NK-92 (cell line): ENCODE data around the gene ZDHHC7.
A peak's percentile ranks its signal among the peaks of the same experiment; 100 is the strongest.
"Not testable (repeated sequence)": the region's sequence is repeated elsewhere in the genome, so short reads cannot be mapped to it uniquely, and the experiment has no call there.

Experiments
- DNase-seq: peaks from one replicate; lab custom pipeline; 2025; ENCODE audit not compliant: unreplicated experiment; lab: John Stamatoyannopoulos, UW

The ZDHHC7 gene

DNA sequence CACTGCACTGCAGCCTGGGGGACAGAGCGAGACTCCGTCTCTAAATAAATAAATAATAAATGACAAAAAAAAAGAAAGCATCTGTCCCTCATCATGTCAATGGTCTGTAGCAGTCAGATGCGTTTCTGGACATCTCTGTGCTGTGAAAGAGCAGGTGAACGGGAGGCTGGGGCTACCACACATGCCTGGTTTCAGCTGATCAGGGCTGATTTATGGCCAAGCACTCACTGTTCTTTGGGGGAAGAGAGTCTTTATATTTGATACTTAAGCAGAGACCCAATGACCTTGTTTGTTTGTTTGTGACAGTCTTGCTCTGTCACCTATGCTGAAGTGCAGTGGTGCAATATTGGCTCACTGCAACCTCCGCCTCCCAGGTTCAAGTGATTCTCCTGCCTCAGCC lies 33.7 kb upstream of the ZDHHC7 start:
- no peak for DNase-seq

DNA sequence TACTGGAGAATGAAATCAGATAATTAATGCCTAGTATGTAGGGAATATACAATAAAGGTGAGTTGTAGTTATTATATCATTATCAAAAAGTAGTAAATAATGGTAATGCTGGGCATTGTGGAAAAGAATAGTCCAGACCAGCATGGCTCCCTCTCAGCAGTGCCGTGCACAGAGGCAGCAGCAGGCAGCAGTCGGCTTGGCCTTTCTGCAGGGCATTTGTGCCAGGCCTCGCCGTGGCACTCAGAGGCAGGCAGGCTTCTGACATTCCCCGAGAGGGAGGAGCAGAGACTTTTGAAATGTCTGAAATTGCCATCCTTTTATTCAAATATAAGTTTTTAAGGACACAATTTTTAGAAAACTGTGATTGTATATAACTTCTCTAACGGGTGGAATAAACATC lies 31.3 kb upstream of the ZDHHC7 start:
- no peak for DNase-seq

DNA sequence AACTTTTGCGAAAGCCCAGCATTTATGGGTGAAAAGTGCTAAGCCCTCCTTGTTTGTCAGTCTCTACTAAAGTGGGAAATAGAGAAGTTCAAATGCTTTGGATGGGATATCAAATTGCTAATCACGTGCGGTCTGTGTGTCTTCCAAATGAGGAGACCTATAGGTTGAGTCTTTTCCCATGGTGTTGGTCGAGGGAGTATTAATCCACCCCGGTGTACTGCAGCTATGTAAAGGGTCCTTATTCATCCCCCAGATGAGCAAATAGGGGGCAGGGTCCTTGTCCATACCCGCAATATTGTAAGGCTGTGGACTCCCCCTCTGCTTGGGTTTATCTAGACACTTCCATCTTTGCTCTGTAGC lies 30.8 kb upstream of the ZDHHC7 start:
- no peak for DNase-seq

DNA sequence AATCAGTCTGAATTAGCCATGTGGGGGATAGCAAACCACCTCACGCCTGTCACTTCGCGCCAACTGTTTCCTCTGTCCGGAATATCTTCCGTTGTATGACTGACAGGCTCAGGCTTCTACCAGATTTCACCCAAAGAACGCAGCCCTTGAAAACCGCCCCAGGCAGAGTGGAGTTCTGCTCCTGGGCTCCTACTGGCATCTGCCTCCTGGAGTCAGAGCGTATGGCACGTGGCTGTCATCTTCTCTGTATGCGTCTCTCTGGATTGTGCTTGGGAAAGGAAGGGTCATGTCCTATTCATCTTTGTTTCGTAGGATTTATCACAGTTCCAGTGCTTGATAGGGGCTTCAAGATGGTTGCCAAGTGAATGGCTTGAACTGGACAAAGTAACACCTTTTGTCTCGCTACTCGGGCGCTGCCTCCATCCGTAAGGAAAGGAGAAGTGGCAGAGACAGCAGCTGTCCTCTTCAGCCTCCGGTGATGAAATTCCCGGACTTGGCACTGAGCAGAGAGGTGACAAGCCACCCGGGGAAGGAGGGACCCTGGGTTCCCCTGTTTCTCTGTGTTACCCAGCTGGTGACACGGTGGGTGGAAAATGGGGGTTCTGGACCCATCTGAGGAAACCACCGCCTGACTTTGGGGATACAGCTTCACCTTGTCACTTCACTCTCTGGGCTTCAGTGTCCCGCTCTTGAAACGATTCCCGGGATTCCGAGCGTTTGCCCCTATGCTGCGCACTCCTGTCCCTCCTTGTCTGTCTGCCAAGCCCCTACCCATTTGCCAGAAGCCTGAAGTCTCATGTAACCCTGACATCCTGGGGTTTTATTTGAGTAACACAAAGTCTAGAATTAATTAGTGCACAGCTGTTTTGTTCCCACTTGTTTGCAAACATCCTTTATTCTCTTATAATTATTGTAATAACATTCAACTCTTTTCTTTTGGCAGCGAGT lies 30.2 kb upstream of the ZDHHC7 start:
- no peak for DNase-seq

DNA sequence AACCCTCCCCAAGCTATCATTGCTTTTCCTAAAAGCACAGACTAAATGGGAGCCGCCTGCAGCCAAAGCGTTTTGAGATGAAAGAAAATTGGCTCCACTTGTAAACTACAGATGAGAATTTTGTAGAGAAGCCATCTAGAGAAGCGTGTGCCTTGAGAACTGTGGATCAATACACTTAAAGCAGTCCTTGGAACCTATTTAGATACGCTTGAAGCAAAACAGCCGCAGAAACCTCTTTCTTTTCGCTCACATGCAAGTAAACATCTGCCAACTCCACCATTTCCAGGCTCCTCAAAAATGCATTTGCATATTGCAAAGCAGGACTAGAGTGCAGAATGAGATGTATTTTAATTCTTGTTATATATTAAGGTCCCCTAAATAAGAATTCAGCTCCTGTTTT lies 29.4 kb upstream of the ZDHHC7 start:
- no peak for DNase-seq

DNA sequence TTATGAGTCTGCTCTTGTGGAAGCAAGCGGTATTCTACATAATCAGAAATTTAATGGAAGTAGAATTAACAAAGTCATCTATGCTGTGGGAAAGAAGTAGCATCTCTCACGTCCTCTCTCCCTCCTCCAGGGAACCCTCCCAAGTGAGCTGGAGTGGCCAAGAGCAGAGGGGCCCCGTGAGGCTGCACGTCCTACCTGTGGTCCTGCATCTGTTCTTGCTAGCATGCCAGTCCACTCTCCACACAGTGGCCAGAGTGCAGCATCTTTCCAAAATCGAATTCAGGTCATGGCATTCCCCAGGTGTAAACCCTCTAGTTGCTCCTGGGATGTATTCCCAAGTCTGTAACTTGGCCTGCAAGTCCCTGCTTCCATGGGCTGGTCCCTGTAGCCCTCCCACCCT lies 26.4 kb upstream of the ZDHHC7 start:
- DNase-seq: no peak

DNA sequence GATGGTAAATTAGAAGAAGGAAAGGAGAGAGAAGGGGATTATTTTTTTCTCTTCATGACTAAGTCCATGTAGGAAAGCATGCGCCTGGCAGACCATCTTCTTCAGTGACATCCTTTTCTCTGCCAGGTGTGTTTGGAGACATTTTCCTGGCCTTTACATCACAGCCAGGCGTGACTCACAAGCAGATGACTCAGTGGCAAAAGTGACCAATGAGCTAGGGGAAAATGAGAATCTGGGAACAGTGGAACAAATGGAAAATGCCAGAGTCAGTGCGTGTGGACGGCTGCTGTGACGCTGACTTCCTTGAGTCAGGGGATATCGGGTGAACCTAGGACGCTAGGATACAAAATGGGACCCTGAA lies 25.7 kb upstream of the ZDHHC7 start:
- no peak for DNase-seq

DNA sequence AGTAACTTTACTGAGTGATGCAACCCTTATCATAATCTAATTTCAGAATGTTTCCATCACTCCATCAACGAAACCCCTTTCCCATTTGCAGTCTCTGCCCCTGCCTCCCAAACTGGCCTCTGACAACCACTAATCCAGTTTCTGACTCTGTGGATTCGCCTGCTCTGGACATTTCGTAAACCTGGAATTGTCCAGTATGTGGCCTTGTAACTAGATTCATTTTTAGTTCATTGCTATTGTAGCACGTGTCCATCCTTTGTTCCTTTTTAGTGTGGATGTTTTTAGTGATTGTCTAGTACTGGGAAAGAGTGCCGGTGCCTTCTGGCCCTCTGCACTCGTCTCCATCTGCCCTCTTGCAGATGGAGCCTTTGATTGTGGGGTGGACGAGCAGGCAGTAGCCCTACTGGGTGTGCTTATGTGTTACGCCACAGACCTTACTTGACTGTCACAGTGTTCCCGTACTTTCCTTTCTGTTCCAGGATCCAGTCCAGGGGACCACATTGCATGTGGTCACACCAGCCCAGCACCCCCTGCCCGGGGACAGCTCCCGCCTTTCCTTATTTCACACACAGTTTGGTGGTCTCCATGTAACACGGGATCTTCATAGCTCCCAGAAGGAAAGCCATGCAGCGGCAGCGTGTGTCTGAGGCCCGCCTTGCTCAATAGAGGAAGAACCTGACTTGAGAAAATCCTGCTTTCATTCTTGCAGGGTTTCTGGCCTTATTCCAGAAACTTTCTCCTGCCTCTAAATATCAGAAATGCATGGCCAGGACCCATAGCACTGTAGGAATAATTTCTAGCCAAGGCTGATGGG lies 25.1 kb upstream of the ZDHHC7 start:
- no peak for DNase-seq

DNA sequence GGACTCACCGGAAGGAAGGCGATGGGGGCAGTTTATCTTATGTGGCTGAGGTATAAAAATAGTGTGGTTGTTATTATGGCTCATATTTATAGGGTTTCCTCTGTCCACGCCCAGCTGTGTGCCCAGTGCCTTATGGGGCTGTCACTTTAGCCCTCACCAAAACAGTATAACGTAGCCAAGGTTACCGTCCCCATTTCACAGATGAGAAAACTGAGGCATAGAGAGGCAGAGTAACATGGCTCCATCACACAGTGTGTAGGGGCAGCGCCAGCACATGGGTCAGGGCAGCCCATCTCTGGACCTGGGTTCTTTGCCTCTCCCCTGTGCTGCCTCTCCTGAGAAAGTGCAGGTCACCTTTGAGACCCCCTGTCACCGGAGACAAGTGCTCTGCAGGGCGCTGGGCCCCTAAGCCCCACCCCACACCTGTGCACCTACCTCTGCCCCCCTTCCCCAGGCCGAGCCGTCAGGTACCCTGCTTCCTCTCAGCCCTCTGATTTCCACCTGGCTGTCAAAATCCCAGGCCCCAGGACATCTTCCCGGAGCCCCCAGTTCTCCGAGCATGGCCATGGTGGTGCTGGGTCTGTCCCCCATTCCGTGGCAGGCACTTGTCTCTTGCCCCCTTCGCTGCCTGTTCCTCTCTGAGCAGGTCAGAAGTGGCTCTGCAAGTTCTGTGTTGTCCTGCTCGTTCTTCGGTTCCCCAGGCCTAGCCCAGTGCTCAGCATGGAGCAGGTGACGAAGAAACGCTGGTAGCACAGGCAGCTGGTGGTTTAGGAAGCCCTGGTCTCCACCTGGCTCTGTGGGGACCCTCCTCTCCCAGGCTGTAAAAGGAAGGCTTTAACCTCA lies 23.5 kb upstream of the ZDHHC7 start:
- DNase-seq: no peak

DNA sequence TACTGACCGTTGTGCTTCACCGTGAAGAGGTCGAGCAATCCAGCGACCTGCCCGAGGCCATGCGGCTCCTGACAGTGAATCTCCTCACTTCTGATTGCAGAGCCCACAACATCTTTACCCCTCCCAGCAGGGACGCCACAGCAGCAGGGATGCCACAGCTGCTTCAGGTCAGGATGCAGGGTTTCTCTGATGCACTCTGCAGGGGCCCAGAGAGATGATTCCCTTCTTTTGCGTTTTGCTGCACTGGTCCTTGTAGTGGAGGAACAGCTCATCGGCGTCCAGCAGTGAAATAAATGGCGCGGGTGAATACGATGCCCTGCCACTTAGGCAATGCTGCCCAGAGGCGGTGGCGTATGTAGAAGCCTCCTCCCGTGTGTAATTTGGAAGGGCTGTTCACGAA lies 21.8 kb upstream of the ZDHHC7 start:
- DNase-seq: no peak

DNA sequence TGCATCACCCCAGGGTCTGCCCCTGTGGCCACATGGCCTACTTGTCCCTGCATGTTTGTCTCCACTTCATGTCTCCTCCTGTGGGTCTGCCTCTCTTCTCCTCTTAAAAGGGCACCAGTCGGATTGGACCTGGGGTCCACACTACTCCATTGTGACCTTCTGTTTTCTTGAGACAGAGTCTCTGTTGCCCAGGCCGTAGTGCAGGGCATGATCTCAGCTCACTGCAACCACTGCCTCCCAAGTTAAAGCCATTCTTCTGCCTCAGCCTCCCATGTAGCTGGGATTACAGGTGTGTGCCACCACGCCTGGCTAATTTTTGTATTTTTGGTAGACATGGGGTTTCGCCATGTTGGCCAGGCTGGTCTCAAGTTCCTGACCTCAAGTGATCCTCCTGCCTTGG lies 20.9 kb upstream of the ZDHHC7 start:
- DNase-seq: not testable (repeated sequence)

DNA sequence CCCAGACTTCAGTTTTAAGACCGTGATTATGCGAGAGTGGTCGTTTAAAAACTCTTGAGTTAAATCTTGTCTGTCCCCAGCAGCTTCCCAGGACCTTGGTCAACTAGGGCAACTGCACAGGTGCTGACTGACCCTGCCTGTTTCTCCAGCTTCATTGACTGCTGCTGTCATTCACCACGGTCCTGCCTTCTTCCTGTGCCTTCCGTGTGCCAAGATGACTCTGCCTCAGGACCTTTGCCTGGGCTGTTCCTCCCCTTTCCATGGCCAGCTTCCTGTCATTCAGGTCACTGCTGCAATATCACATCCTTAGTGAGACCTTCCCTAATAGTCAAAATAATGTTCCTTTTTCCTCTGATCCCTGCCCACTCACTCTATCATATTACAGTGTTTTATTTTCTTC lies 20.1 kb upstream of the ZDHHC7 start:
- no peak for DNase-seq

DNA sequence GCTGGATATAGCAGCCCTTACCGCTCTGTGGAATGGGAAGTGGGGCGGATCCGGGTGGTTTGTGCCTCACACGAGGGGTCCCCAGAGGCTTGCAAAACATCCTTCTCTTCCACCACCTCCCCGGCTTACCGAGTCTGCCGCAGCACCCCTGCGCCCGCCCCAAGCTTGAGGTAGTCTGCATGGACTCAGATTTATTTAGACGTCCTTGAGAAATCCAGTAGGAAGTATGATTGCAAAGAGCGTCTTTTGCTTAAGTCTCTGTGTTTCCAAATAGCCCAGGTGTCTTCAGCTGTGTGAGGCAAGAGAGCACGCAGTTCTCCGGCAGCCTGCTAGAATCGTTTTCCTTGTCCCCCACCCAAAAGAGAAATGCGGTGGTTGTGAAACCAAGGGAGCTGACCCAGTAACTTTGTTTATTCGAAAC lies 18.7 kb upstream of the ZDHHC7 start:
- DNase-seq: no peak

DNA sequence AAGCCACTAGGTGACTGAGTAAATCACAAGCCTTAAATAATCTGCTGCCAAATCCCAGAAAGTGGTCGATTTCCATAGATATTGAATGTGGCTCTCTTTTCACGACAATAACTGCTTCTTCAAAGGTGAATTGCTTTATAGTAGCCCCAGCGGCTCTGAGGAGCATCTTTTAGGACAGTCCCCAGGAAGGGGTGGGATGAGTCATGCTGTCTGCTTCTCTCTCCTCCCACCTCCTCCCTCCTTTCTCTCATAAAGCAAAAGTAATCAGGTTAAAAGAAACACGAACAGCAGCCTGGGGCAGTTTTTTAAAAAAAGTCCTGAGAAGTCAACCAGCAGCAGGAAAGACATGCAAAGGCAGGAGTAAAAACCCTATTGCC lies 18.1 kb upstream of the ZDHHC7 start:
- no peak for DNase-seq

DNA sequence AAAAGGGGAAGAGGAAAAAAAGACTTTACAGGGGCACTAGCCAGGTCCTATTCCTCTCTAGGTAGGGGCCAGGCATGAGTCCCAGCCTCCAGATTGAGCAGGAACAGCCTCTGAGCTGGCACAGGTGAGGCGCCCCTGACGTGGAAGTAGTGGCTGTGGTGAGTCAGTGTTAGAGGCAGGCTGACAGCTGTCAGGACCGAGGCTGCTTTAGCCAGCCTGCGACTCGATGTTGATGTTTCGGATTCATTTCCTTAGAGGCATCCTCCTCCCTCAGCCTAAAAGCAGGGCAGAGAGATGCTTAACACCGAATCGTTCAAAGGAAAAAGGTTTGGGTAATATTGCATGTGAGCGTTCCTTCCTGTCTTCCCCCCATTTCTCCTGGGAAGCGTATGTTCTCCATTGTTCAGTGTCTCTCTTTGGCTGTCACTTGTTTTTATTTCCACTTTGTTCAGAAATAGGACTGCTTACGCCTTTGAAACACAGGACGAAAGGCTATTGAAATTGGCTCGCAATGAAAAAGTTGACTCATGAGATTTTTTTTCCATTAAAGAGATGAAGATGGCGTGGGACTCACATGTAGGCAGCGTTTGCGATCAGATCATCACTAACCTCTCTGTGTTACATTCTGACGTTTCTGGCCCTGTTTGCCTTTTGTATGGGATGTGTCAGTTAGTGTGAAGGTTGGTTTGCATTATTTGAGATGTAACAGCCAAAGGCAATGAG lies 17.5 kb upstream of the ZDHHC7 start:
- DNase-seq: no peak

DNA sequence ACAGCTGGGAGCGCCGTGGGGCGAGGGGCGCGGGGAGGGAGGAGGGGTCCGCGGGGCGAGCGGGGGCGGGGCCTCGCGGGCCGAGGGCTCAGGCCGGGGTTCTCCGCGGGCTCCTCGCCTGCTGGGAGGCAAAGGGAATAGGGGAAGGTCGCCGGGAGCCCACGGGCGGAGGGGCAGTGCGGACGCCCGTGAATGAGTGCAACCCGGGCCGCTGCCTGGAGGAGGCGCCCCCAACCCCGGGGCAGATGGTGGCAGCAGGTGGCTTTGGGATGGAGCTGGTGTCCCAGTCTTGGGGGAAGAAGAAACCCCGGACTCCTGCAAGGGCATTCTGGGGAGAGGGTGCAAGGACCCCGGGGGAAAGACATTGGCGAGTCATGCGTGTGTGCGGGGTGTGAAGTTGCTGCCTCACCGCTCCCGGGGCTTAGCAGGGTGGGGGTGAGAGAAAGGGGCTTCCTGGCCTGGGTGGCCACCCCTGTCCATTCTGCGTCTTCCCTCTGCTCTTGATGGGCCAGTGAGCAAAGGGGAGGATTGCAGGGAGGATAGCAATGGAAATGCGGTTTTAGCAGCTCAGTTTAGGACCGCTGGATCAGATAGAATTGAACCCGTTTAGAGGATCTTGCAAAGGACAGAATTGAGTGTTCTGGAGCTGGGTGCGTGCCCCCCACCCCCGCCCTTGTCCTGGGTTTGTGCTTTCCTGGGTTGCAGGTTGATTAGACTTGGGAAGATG lies 16.8 kb upstream of the ZDHHC7 start:
- DNase-seq: no peak

DNA sequence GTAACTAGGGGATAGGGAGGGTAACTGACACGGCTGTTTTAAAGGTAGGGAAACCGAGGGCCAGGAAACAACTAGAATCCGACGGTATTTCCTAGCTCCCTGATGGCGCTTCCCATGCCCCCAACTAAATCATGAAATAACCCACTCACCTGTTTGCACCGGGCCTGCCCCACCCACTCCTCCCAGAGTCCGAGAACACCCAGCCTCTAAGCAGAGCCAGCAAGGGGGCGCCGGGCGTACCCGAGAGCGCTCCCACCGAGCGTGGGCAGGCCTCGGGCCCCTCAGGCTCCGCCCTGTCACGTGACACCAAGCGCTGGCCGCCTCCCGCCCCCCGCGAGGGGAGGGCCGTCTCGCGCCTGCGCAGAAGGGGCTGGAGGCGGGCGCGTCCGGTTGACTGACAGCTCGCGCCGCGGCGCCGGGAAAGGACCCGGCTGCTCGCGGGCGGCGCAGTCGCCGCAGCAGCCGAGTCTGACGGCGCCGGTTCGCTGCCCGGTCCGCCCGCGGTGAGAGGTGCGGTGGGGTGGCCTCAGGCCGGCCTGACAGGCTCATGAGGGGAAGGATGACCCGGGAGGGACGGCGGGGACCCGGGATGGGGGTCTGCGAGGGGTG lies 16.1 kb upstream of the ZDHHC7 start, which contains the start of gene KIAA0513:
KIAA0513 (plus strand) TSS at position 447 of the 609 bp plus-strand sequence. CDS start 39,277 bp downstream, outside the sequence.
- peak; percentile 65 for DNase-seq

DNA sequence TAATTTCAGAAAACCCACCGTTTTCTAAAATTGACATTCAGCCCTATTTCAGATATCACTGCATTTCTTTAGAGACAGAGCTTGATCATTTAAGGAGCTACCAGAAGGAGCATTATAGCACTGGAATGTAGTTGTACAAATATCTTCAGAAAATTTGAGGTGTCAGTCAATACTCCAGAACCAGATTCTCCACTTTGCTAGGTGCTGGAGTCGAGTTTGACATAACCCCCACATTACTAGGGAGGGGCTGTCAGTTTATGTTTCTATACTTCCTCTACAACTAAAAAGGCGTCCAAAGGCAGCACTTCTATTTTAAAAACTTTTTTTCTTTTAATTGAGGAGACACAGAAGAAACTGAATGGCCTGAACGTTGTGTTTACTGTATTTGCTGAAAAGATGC lies 15.4 kb upstream of the ZDHHC7 start:
- DNase-seq: no peak

DNA sequence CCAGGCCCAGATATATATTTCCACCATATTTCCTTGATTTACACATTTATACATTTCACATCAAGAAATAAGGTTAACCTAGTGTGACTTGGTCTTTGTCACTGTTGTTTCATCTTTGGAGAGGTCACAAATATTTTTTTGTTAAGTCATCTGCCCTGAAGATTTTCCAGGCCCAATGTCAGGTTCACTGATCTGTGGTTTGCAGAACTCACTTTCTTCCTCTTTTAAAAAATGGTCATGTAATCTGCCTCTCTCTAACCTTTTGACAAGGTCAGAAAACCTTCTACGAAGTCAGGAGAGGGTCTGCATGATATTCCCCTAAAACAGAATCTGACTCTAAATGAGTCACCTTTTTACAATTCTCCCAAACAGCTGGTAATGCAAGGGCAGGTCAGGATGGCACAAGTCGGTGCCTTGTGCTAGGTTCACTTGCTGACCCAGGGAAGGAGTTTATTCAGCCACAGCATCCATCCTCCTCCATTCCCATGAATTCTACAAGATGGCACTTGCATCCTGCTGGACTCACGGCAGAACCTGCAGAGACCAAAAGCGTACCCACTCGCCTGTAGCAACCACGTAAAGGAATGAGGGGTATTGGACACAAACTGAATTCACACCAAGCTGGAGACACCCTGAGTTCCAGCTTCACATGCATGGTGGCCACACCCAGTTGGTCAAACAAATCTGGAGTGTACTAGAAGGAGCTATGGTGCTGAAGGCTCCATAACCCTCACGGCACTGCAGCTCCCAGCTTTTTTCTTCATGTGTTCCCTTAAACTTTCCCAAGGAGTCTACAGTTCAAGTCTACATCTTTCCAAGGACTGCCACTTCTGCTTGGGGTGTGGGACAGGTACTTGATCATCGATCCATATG lies 14.7 kb upstream of the ZDHHC7 start:
- no peak for DNase-seq
